ENCODE results near the gene COL23A1.

- TF ChIP-seq CTCF (conservative IDR thresholded peaks at IDR 0.05 in 1 of 2, IDR thresholded peaks at IDR 0.05 in 1 of 2; ENCODE audit: low read depth in 1 of 2, low read length in 2 of 2) (no peak), EZH2 (IDR thresholded peaks at IDR 0.05; ENCODE audit: low read length, missing control alignments) (no peak)
Measured at GRCh38 chr5:178286226-178287090, 303.7 kb downstream of the COL23A1 start.

Measured in fibroblast of lung (primary cell).